OCI-LY3 (cell line): ENCODE measurements around the gene C8G.

Experiments
- H2AFZ ChIP-seq: fragments of 200-600, 300-600 bp; shearing (Covaris generic); 2 replicates; pipeline ENCODE4 v1.6.0; 2014; ENCODE audit warnings: antibody characterized with exemption, low read depth, low read length
- H3K27ac ChIP-seq: fragments of 200-600, 300-600 bp; sonication (generic); 2 replicates; pipeline ENCODE4 v1.5.1; 2014; ENCODE audit warnings: mild to moderate bottlenecking, low read length, moderate library complexity, mixed read lengths
- H3K27me3 ChIP-seq: fragments of 200-600, 300-600 bp; sonication (generic); 2 replicates; pipeline ENCODE4 v1.6.1; 2014; ENCODE audit warnings: low read depth, low read length, mixed read lengths
- H3K36me3 ChIP-seq: fragments of 200-600, 300-600 bp; sonication (generic); replicated peaks from 2 replicates; pipeline ENCODE3; 2014; ENCODE audit warnings: low read depth, low read length, mixed read lengths
- H3K4me1 ChIP-seq: fragments of 300-600, 200-600 bp; sonication (generic); 2 replicates; pipeline ENCODE4 v1.6.1; 2014; ENCODE audit warnings: low read length, mixed read lengths
- H3K4me2 ChIP-seq: fragments of 200-600, 300-600 bp; sonication (generic); 2 replicates; pipeline ENCODE4 v1.6.1; 2014; ENCODE audit warnings: low read length, mixed read lengths
- H3K4me3 ChIP-seq: fragments of 300-600, 200-600 bp; sonication (generic); 2 replicates; pipeline ENCODE4 v1.5.1; 2014; ENCODE audit warnings: antibody characterized with exemption, mild to moderate bottlenecking, low read length, moderate library complexity
- H3K79me2 ChIP-seq: fragments of 300-600, 200-600 bp; shearing (Covaris generic); 2 replicates; pipeline ENCODE4 v1.6.1; 2014; ENCODE audit warnings: mild to moderate bottlenecking, low read length, mixed read lengths
- H3K9ac ChIP-seq: fragments of 300-600, 200-600 bp; shearing (Covaris generic); 2 replicates; pipeline ENCODE4 v1.6.0; 2014; ENCODE audit warnings: mild to moderate bottlenecking, low read length, moderate library complexity
- H3K9me3 ChIP-seq: fragments of 200-600, 300-600 bp; shearing (Covaris generic); 2 replicates; pipeline ENCODE4 v1.6.1; 2014; ENCODE audit warnings: low read length, mixed read lengths; ENCODE audit not compliant: insufficient read depth
- H4K20me1 ChIP-seq: fragments of 200-600, 300-600 bp; sonication (generic); 2 replicates; pipeline ENCODE4 v1.6.1; 2016; ENCODE audit warnings: low read length, mixed read lengths; ENCODE audit not compliant: insufficient read depth
- EZH2phosphoT487 ChIP-seq: fragments of 200-600 bp; shearing (Covaris generic); IDR thresholded peaks from 2 replicates; pipeline ENCODE4 v1.6.1; 2018; ENCODE audit warnings: antibody characterized with exemption, mixed run types, low read depth
- TF ChIP-seq, protein P1 (sequence below): fragments of 200-600, 300-600 bp; sonication (generic); IDR thresholded peaks from 2 replicates; pipeline ENCODE4 v1.5.1; 2014; ENCODE audit warnings: antibody characterized with exemption, low read length, low read depth

The C8G gene

GRCh38 chr9:136994888-136995230, 49.8 kb downstream of the C8G start:
- peaks cover 8% of the 10 kb centered on the region; the same call in 1 of the 2 replicates for H3K79me2 ChIP-seq
- H3K4me3 ChIP-seq: no peak overlapping the region
- H4K20me1 ChIP-seq: no peaks in the 10 kb centered on the region; the same call in 1 of the 2 replicates
- no peak overlapping the region for H3K9ac ChIP-seq
- TF ChIP-seq, protein P1, sequence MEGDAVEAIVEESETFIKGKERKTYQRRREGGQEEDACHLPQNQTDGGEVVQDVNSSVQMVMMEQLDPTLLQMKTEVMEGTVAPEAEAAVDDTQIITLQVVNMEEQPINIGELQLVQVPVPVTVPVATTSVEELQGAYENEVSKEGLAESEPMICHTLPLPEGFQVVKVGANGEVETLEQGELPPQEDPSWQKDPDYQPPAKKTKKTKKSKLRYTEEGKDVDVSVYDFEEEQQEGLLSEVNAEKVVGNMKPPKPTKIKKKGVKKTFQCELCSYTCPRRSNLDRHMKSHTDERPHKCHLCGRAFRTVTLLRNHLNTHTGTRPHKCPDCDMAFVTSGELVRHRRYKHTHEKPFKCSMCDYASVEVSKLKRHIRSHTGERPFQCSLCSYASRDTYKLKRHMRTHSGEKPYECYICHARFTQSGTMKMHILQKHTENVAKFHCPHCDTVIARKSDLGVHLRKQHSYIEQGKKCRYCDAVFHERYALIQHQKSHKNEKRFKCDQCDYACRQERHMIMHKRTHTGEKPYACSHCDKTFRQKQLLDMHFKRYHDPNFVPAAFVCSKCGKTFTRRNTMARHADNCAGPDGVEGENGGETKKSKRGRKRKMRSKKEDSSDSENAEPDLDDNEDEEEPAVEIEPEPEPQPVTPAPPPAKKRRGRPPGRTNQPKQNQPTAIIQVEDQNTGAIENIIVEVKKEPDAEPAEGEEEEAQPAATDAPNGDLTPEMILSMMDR: no peak
- no peak for TF ChIP-seq EZH2phosphoT487
- H2AFZ ChIP-seq: no peak overlapping the region
- H3K36me3 ChIP-seq: peaks cover 7% of the 10 kb centered on the region
- H3K9me3 ChIP-seq: no peaks in the 10 kb centered on the region
- H3K27me3 ChIP-seq: peaks cover 31% of the 10 kb centered on the region
- peaks cover 35% of the 10 kb centered on the region for H3K4me1 ChIP-seq
- no peak overlapping the region for H3K27ac ChIP-seq
- no peak overlapping the region for H3K4me2 ChIP-seq

DNA sequence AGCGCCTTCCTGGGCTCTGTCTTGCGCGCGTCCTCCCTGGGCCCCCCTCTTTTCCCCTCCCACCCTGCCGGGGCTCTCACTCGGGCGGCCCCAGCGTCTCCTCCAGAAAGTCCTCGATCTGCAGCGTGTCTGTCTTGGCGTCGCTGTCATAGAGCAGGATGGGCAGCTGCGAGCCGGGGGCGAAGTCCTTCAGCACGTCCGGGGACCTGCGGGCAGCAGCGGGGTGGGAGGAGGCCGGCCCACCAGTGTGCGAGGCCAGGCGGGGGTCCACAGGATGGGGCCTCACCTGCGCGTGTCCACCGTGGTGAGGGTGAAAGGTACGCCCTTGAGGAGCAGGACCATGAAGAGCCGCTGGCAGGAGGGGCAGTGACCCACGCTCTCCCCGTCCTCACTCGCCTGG, 50.3 kb downstream of the C8G start:
- Histone ChIP-seq H3K9me3 (no peaks in the 10 kb centered on the region), H4K20me1 (no peaks in the 10 kb centered on the region; the same call in 1 of the 2 replicates), H3K79me2 (peaks cover 8% of the 10 kb centered on the region; the same call in 1 of the 2 replicates), H3K4me1 (peaks cover 40% of the 10 kb centered on the region), H3K4me3 (no peak overlapping the region), H3K4me2 (no peak overlapping the region), H3K36me3 (peaks cover 7% of the 10 kb centered on the region), H3K27ac (no peak overlapping the region), H2AFZ (no peak overlapping the region), H3K9ac (no peak overlapping the region), H3K27me3 (peaks cover 31% of the 10 kb centered on the region)
- TF ChIP-seq EZH2phosphoT487: no peak
- TF ChIP-seq, protein P1: no peak

- TF ChIP-seq, protein P1: no peak
- no peak for TF ChIP-seq EZH2phosphoT487
- H2AFZ ChIP-seq: no peak overlapping the region
- H4K20me1 ChIP-seq: no peaks in the 10 kb centered on the region; the same call in 1 of the 2 replicates
- no peak overlapping the region for H3K9ac ChIP-seq
- peaks cover 8% of the 10 kb centered on the region; the same call in 1 of the 2 replicates for H3K79me2 ChIP-seq
- H3K27me3 ChIP-seq: peaks cover 31% of the 10 kb centered on the region
- no peak overlapping the region for H3K4me2 ChIP-seq
- H3K36me3 ChIP-seq: peaks cover 7% of the 10 kb centered on the region
- no peak overlapping the region for H3K4me3 ChIP-seq
- H3K4me1 ChIP-seq: peaks cover 45% of the 10 kb centered on the region
- H3K27ac ChIP-seq: no peak overlapping the region
- H3K9me3 ChIP-seq: no peaks in the 10 kb centered on the region
These were observed 50.8 kb downstream of the C8G start for GRCh38 chr9:136995772-136996311.
